Uterus (tissue), 4 donors: ENCODE data around the gene C4orf50. TPM values are rescaled to one million over a fixed set of nuclear protein-coding genes. Genes with fewer than 3 reads are reported as not detected.

Source experiments
- DNase-seq, 2 donors: peaks; one replicate each; pipeline ENCODE4 v3.0.0-alpha.2; 2019 to 2020
- H3K27ac ChIP-seq, 2 donors: fragments of 200-600 bp; sonication (generic); 1 replicate in 1 of 2; 2 replicates in 1 of 2; pipeline ENCODE4 v1.5.1; 2016 to 2018
- H3K27me3 ChIP-seq, 2 donors: fragments of 200-600 bp; sonication (generic); one replicate each; pipeline ENCODE4 v1.5.1; 2018 to 2019; ENCODE audit warnings: control low read depth in 1 of 2
- H3K36me3 ChIP-seq, 2 donors: fragments of 200-600 bp; sonication (generic); one replicate each; pipeline ENCODE4 v1.5.1; 2019; ENCODE audit warnings: control low read depth in 1 of 2
- H3K4me1 ChIP-seq, 2 donors: fragments of 200-600 bp; sonication (generic); one replicate each; pipeline ENCODE4 v1.5.1; 2018 to 2019; ENCODE audit warnings: control low read depth in 1 of 2
- H3K4me3 ChIP-seq, 2 donors: fragments of 200-600 bp; sonication (generic); 1 replicate in 1 of 2; 2 replicates in 1 of 2; pipeline ENCODE4 v1.5.1; 2018 to 2019; ENCODE audit warnings: mild to moderate bottlenecking in 1 of 2
- H3K9me3 ChIP-seq, 2 donors: fragments of 200-600 bp; sonication (generic); one replicate each; pipeline ENCODE4 v1.5.1; 2019; ENCODE audit warnings: control low read depth in 1 of 2
- CTCF ChIP-seq, 4 experiments: fragments of 200-600 bp in 2 of 4; fragments of 450-650 bp in 2 of 4; sonication (generic) in 2 of 4; IDR thresholded peaks; one replicate each; pipeline ENCODE4 v1.5.1; 2016 to 2019; ENCODE audit warnings: antibody characterized with exemption in 4 of 4, mild to moderate bottlenecking in 2 of 4, moderate library complexity in 1 of 4
- POLR2A ChIP-seq, 2 donors: fragments of 450-650 bp; IDR thresholded peaks; one replicate each; pipeline ENCODE4 v1.6.1; 2016; ENCODE audit warnings: antibody characterized with exemption in 2 of 2, mild to moderate bottlenecking in 1 of 2, moderate library complexity in 1 of 2
- intact Hi-C: fragments of 100-400 bp; cut with DNase I; formaldehyde crosslinking; loops from one replicate; pipeline ENCODE4 v1.15.1; 2023; ENCODE audit warnings: low total_unique reads
- total RNA-seq, 4 donors: library from RNA; depleted of rRNA in 3 of 4; stranded (reverse); fragments of >200 nt in 3 of 4; gene quantifications; one replicate each; pipeline versions ENCODE4 v1.1.0 to v1.2.4, GENCODE V29; 2014 to 2023
- donor health status: DM: yes; HTN: yes; CAD: no.

C4orf50 gene
- total RNA-seq, 4 donors from 2014 or later: under 0.01 to 0.07 TPM; not detected in 2

GRCh38 chr4:5962416-5962815 is 55.8 kb downstream of the C4orf50 start:
- no peaks in the 10 kb centered on the region for H3K27me3 ChIP-seq
- no peaks in the 10 kb centered on the region for H3K4me1 ChIP-seq
- no peaks in the 10 kb centered on the region for H3K36me3 ChIP-seq
- no peak for TF ChIP-seq POLR2A (IDR thresholded peaks at IDR 0.05)
- H3K9me3 ChIP-seq: no peaks in the 10 kb centered on the region
- no peak overlapping the region for H3K4me3 ChIP-seq
- H3K27ac ChIP-seq: no peak overlapping the region
- intact Hi-C loops: no loop called here
- no peak for DNase-seq

- TF ChIP-seq CTCF (IDR thresholded peaks at IDR 0.05) (no peak), POLR2A (IDR thresholded peaks at IDR 0.05) (no peak)
- H3K27me3 ChIP-seq: no peaks in the 10 kb centered on the region
- H3K27ac ChIP-seq: no peak overlapping the region
- DNase-seq: no peak
- H3K4me1 ChIP-seq: no peaks in the 10 kb centered on the region
- H3K36me3 ChIP-seq: no peaks in the 10 kb centered on the region
- H3K4me3 ChIP-seq: no peak overlapping the region
- intact Hi-C loops: no loop called here
- H3K9me3 ChIP-seq: no peaks in the 10 kb centered on the region
Observed at GRCh38 chr4:5960252-5960880, 57.9 kb downstream of the C4orf50 start.

GRCh38 chr4:5959211-5959982 is 58.8 kb downstream of the C4orf50 start:
- Histone ChIP-seq H3K4me1 (no peaks in the 10 kb centered on the region), H3K36me3 (no peaks in the 10 kb centered on the region), H3K4me3 (no peak overlapping the region), H3K27ac (no peak overlapping the region), H3K9me3 (no peaks in the 10 kb centered on the region), H3K27me3 (no peaks in the 10 kb centered on the region)
- intact Hi-C loops: no loop called here
- DNase-seq: no peak
- TF ChIP-seq CTCF (IDR thresholded peaks at IDR 0.05) (no peak), POLR2A (IDR thresholded peaks at IDR 0.05) (no peak)

- H3K36me3 ChIP-seq: no peaks in the 10 kb centered on the region
- DNase-seq: no peak
- H3K4me1 ChIP-seq: no peaks in the 10 kb centered on the region
- H3K9me3 ChIP-seq: no peaks in the 10 kb centered on the region
- H3K4me3 ChIP-seq: no peak overlapping the region
- no peaks in the 10 kb centered on the region for H3K27me3 ChIP-seq
- TF ChIP-seq CTCF (IDR thresholded peaks at IDR 0.05): no peak
- TF ChIP-seq POLR2A (IDR thresholded peaks at IDR 0.05): no peak
- intact Hi-C loops: no loop called here
- H3K27ac ChIP-seq: no peak overlapping the region
Observed at GRCh38 chr4:5958199-5958735, 60.0 kb downstream of the C4orf50 start.

GRCh38 chr4:5957076-5957475 is 61.2 kb downstream of the C4orf50 start:
- Histone ChIP-seq H3K36me3 (no peaks in the 10 kb centered on the region), H3K9me3 (no peaks in the 10 kb centered on the region), H3K27ac (no peak overlapping the region), H3K4me3 (no peak overlapping the region), H3K4me1 (no peaks in the 10 kb centered on the region), H3K27me3 (no peaks in the 10 kb centered on the region)
- TF ChIP-seq CTCF (IDR thresholded peaks at IDR 0.05) (no peak), POLR2A (IDR thresholded peaks at IDR 0.05) (no peak)
- intact Hi-C loops: no loop called here
- DNase-seq: no peak
